CD4-positive, alpha-beta T cell treated with Interleukin-17A for 4 hours (primary cell): ENCODE results near the gene SPARC.
A peak's percentile ranks its signal among the peaks of the same experiment; 100 is the strongest.

Experiments
- DNase-seq: peaks from one replicate; pipeline ENCODE4 v3.0.0-alpha.2; 2020; ENCODE audit warnings: mixed read lengths

The SPARC gene

GRCh38 chr5:151657114-151657513 is 29.6 kb downstream of the SPARC start:
- DNase-seq = no peak

GRCh38 chr5:151656311-151656710 is 30.4 kb downstream of the SPARC start:
- DNase-seq = no peak

DNA sequence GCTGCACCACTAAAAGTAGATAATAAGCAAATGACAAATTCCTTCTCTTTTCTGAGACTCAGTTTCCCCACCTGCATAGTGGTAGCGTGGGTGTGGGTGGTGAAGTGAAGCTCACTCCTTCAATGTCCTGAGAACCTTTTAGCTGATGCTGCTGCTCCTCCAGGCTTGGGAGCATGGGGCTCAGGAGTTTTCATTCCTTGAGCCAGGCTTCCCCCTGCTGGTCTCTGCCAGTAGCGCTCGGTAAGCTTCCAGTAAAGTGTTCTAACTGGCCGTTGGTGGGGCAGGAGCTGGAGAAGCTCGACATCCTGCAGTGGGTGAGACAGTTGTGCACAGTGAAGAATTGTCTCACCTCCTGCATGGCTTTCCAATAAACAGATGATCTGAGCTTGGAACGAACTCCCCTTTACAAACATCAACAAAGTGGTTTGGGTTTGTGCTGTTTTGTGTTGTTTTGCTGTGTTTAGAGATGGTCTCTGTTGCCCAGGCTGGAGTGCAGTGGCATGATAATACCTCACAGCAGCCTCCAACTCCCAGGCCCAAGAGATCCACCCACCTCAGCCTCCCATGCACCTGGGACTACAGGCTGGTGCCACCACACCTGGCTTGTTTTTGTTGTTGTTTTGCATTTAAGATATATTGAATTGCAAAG is 34.6 kb downstream of the SPARC start:
- DNase-seq = peak; percentile 85

- no peak for DNase-seq
Observed at GRCh38 chr5:151648988-151649387, 37.7 kb downstream of the SPARC start.

GRCh38 chr5:151648089-151648488 is 38.6 kb downstream of the SPARC start:
- no peak for DNase-seq

DNA sequence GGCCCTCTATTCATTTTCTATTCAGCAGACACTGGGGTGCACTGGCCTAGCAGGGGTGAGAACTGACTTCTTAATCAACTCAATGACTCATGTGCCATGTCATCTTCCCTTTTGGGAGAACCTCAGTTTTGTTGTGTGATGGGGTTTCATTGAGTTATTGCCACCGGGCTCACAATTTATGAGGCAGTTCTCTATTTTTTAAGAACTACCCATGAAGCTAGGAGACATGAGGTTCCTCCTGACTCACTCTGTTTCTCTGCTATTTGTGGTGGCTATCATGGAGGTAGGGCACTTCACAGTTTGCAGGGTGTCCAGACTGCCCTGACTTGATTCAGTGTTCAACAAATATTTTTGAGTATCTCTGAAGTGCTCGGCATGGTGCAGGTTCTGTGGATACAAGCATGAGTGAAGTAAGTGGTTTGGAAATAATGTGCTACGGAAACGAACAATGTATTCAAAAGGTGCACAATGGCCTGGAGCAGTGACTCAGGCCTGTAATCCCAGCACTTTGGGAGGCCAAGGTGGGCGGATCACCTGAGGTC is 39.3 kb downstream of the SPARC start:
- no peak for DNase-seq

DNA sequence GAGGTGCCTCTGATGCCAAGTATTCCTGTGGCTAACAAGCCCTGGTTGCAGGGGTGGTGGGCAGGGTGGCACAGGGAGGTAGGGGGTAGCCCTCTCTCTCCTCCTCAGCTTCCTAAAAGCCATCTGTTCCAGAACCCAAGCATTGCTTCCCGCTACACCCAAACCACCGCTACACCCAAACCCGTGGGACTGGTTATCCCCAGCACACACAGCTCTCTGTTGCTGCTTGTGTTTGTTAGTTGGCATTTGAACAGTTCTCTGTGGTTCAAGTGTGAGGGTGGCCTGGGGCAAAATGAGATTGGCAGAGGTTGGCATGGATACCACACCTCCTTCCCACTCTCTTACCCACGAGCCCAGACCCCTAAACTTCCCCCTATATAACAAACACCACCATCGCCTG is 40.4 kb downstream of the SPARC start:
- DNase-seq = no peak

GRCh38 chr5:151643388-151643787 is 43.3 kb downstream of the SPARC start:
- no peak for DNase-seq

GRCh38 chr5:151642472-151643140 is 44.1 kb downstream of the SPARC start:
- no peak for DNase-seq

GRCh38 chr5:151638619-151639018 is 48.1 kb downstream of the SPARC start:
- no peak for DNase-seq

GRCh38 chr5:151637676-151638075 is 49.0 kb downstream of the SPARC start:
- DNase-seq = no peak

DNA sequence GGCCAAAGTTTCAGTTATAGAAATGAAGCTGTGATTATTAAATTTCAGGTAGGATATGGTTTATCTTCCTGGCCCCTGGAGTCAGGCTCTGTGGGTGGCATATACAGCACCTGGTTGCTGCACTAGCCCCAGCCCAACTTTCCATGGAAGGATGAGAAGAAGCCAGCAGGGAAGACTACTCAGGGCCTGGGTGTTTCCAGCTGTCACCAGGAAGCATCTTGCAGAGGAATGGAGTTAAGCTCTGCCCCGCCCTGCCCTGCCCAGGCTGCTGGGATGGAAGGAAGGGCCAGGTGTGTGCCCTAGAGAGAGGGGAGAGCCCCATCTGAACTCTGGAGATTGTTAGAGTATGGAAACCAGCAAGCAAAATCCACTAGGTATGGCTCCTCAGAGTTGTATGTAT is 52.8 kb downstream of the SPARC start:
- DNase-seq = no peak

DNA sequence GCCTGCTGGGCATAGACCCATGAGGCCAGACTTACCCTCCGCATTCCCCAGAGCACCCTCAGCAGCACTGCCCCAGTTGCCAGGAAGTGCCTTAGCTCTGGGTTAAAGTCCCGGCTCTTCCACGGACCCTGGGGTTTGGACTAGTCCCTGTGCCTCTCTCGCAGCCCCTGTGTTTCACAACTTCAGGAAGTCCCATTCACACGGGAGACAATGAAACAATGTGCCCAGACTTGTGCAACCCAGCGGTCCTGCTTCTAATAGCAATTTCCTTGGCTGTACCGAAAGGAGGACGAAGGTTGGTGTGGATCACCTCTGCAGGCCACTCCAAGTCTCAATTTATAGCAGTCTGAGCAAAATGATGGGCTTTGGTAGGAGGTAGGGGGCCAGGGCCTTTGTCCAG is 53.8 kb downstream of the SPARC start:
- no peak for DNase-seq

GRCh38 chr5:151632524-151632923 is 54.2 kb downstream of the SPARC start:
- no peak for DNase-seq

DNA sequence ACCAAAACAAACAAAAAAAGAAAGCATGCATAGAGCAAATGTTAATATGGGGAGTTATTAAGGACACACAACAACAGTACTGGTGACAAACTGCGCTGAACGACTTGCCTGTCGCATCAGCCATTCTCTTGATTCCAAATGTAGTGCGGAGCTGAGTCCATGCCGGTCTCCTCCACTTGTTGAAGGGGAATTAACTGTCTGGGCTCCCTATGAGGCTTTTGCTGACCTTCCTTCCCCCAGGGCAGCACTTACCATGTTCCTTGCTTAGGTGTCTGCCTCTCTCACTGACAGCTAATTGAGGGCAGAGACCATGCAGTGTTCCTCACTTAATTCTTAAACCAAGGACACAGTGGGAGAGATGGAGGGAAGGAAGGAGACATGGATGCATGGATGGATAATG is 54.8 kb downstream of the SPARC start:
- no peak for DNase-seq

DNA sequence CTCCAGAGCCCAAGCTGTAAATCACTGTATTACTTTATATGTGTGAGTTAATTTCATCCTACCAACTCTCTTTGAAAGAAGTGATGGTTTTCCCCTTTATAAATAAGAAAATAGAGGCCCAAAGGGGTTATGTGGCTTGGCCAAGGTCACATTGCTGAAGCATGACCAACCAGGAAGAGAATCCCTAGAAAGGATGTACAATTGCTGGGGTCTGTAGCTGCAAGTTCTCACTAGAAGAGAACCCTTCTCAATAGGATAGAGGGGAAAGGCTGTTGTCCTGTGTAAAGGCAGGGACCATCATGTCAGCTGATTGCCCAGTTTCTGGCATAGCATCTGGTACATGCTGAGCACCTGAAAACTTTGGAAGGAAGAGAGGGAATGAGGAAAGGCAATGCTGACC is 56.6 kb downstream of the SPARC start:
- no peak for DNase-seq

DNA sequence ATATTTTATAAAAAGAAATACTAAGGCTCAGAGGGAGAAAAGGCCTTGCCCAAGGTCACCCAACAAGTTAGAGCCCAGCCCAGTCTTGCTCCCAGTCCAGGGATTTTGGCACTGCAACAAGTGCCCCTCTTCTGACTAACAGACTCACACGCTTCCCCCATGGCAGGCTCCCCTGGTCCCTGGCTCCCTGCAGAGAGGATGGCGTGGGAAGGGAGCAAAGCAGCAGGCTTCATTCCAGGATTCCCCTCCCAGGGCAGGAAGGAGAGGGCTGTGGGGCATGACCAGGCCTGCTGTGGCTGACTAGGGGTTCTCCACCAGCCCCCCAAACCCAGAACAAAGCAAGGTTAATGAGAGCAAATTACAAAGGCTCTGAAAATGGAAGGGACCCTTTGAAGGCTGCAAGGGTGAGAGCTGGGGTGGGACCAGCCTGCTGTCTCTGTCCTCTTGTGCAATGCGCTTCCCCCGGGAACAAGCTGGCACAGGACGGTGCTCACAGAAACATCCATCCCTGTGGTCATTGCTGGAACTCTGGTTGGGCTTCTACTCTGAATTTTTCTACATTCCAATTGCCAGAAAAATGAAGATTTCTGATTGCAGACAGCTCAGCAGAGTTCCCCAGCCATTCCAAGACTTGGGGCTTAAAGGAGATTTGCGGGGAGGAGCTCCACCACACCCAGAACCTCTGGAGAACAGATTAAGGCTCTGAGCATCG is 58.4 kb downstream of the SPARC start:
- no peak for DNase-seq

DNA sequence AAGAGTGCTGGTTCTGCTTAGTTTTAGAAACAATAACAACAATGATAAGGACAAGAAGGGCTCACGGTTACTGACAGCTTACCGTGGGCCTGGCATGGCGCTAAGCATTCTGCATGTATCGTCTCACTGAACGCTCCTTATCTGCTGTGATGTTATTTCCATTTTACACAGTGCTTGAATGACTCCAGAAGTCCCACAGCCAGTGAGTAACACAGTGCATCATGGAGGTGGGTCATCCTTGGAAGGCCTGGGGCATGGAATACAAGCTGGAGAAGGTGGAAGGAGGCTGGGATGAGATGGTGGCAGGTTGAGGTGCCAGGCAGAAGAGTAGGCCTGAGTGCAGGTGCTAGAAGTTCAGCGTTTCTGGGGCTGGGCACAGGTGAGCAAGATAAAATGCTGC is 59.1 kb downstream of the SPARC start:
- no peak for DNase-seq

- DNase-seq = no peak
Observed at GRCh38 chr5:151625285-151625684, 61.4 kb downstream of the SPARC start.

DNA sequence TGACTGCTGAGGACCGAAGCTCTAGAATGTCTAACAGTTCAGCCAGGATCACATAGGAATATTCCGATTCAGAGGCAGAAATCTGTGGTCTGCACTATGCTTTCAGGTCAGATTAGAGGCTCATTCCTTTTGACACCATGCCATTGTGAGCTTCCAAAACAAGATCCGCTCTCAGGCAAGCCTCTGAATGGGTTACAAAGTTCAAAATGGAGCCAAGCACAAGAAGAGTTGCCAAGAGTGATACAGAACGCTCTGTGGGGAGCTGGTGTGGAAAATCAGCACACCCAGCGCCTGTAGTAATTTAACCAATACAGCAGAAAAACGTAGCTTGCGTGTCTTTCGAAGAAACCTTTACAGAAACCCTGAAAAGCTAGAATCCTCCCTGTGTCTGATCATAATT is 62.2 kb downstream of the SPARC start:
- no peak for DNase-seq

DNA sequence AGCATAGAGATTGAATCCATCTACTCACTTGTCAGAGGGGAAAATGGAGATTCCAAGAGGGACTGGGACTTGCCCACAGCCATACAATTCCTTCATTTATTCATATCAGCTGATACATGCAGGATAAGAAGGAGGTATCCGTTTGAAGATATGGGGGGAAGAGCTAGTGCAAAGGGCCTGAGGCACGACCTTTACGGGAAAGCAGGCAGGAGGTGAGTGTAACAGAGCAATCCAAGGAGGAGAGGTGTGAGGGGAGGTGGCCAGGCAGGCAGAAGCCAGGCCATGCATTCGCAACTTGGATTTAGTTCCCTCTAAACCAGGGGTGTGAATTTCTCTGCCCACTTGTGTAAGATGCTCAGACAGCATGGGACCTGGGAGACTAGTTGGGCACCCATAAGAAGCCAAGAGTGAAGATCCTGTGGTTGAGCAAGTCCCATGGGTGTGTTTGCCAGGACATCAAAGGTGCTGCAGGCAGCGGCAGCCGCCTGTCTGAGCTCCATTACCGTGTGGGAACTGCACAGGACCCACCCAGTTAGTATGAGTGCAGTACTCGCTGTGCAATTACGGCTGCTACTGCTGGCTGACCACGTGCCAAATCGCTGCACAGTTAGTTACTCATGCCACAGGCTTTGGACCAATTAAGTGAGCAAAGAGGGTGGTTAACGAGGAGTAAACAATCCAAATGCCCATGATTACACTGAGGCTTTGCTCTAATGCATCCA is 64.2 kb downstream of the SPARC start:
- DNase-seq = no peak

GRCh38 chr5:151620461-151620840 is 66.3 kb downstream of the SPARC start:
- no peak for DNase-seq

DNA sequence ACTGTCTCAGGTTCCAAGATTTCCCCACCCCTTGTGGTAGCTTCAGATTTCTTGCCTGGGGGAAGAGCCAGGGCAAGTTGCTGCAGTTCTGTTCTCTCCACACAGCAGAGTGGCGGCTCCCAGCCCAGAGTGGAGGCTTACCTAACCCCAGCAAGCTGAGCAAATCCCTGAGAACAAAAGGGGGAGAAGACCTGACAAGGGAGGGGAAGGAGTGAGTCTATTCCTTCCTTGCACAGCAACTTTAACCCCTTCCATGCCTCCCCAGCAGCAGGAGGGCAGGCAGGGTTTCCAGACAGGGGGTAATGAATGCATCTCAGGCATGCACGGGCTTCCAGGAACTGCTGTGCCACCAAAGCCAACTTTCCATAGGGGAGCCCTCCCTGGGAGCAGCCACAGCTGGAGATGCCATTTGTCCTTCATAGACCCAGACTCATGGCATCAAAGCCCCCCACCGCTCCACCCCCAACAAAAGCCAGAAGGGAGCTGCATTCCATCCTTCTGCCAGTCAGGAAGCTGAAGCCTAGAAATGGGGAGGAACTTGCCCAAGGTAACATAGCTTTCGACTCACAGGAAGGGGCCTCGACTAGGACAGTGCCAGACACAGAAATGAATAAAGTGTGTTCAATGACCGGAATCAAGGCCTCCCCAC is 66.8 kb downstream of the SPARC start:
- no peak for DNase-seq
